Measurements from ENCODE around the gene PRKCSH.
A peak's percentile ranks its signal among the peaks of the same experiment; 100 is the strongest.

Gene PRKCSH

GRCh38 chr19:11482384-11483050 lies 47.1 kb downstream of the PRKCSH start:
- TF ChIP-seq, protein P1, sequence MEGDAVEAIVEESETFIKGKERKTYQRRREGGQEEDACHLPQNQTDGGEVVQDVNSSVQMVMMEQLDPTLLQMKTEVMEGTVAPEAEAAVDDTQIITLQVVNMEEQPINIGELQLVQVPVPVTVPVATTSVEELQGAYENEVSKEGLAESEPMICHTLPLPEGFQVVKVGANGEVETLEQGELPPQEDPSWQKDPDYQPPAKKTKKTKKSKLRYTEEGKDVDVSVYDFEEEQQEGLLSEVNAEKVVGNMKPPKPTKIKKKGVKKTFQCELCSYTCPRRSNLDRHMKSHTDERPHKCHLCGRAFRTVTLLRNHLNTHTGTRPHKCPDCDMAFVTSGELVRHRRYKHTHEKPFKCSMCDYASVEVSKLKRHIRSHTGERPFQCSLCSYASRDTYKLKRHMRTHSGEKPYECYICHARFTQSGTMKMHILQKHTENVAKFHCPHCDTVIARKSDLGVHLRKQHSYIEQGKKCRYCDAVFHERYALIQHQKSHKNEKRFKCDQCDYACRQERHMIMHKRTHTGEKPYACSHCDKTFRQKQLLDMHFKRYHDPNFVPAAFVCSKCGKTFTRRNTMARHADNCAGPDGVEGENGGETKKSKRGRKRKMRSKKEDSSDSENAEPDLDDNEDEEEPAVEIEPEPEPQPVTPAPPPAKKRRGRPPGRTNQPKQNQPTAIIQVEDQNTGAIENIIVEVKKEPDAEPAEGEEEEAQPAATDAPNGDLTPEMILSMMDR (IDR thresholded peaks at IDR 0.05; ENCODE audit: control insufficient read depth, insufficient read depth, low read depth, low read length, missing control alignments) = peak; percentile 71
- peak; percentile 10 for DNase-seq (ENCODE audit: low read depth)
- peak overlapping the region; percentile 23 for H3K4me3 ChIP-seq (ENCODE audit: control insufficient read depth, low read depth, low read length)

- TF ChIP-seq, protein P1 (IDR thresholded peaks at IDR 0.05; ENCODE audit: control insufficient read depth, insufficient read depth, low read depth, low read length, missing control alignments) = no peak
- H3K4me3 ChIP-seq (ENCODE audit: control insufficient read depth, low read depth, low read length) = no peak overlapping the region
- DNase-seq (ENCODE audit: low read depth) = no peak
Observed at GRCh38 chr19:11483366-11484111, 48.1 kb downstream of the PRKCSH start.

- TF ChIP-seq, protein P1 (IDR thresholded peaks at IDR 0.05; ENCODE audit: control insufficient read depth, insufficient read depth, low read depth, low read length, missing control alignments) = no peak
- no peak overlapping the region for H3K4me3 ChIP-seq (ENCODE audit: control insufficient read depth, low read depth, low read length)
- DNase-seq (ENCODE audit: low read depth) = no peak
Observed at GRCh38 chr19:11485245-11485837, 49.9 kb downstream of the PRKCSH start.

- H3K4me3 ChIP-seq (ENCODE audit: control insufficient read depth, low read depth, low read length) = no peak overlapping the region
- TF ChIP-seq, protein P1 (IDR thresholded peaks at IDR 0.05; ENCODE audit: control insufficient read depth, insufficient read depth, low read depth, low read length, missing control alignments) = no peak
- DNase-seq (ENCODE audit: low read depth) = no peak
Observed at GRCh38 chr19:11486661-11487503, 51.4 kb downstream of the PRKCSH start.

DNA sequence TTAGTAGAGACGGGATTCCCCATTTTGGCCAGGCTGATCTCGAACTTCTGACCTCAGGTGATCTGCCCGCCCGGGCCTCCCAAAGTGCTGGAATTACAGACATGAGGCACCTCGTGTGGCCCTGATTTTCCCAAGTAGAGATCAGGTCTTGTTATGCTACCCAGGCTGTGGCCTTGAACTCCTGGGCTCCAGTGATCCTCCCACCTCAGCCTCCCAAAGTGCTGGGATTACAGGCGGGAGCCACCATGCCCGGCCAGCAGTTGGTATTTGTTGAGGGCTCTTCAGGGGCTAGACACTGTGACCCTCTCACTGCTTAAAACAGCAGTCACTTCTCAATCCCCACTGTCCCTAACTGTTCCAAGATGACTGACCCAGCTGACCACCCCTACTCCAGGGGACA lies 53.9 kb downstream of the PRKCSH start:
- TF ChIP-seq, protein P1 (IDR thresholded peaks at IDR 0.05; ENCODE audit: control insufficient read depth, insufficient read depth, low read depth, low read length, missing control alignments) = no peak
- H3K4me3 ChIP-seq (ENCODE audit: control insufficient read depth, low read depth, low read length) = no peak overlapping the region
- DNase-seq (ENCODE audit: low read depth) = no peak

DNA sequence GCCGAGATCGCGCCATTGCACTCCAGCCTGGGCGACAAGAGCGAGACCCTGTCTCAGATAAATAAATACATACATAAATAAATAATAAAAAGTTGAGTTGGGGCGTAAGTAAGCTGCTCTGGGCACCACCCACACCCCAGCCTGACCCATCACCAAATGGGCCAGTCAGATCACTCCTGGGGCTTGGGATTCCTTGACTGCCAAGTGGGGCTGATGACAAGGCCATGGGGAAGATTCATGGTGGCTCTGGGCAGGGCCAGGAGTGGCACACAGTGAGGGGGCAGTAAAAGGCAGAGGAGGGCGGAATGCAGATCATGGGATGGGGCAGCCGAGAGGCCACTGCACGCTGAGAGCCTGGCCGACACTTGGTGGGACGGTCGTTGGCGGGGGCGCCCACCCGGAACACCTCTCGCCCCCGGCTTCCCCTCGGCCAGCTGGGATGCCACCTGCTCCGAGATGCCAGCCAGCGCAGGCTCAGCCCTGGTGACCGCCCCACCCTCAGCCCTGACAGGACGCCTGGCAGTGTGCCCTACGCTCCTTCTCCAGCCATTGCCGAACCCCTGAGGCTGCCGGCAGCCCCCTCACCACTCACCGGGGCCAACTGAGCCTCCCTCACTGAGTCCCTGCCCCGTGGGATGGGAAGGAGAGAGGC lies 59.3 kb downstream of the PRKCSH start:
- no peak for DNase-seq (ENCODE audit: low read depth)
- no peak overlapping the region for H3K4me3 ChIP-seq (ENCODE audit: control insufficient read depth, low read depth, low read length)
- TF ChIP-seq, protein P1 (IDR thresholded peaks at IDR 0.05; ENCODE audit: control insufficient read depth, insufficient read depth, low read depth, low read length, missing control alignments) = no peak
